ENCODE results near the gene NTRK3.

NTRK3 gene

DNA sequence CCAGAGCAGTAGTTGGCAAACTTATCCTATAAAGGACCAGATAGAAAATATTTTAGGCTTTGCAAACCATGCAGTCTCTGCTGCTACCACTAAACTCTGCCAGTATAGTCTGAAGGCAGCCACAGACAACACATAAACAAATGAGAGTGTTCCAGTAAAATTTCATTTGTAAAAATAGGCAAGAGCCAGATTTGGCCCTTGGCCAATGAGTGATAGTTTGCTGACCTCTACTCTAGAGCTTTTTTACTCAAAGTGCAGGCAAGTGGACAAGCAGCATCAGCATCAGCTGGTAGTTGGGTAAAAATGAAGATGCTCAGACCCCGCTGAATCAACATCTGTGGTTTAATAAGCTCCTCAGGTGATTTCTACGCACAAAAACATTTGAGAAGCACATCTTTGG lies 269.8 kb downstream of the NTRK3 start:
- TF ChIP-seq FOXP2 (optimal IDR thresholded peaks at IDR 0.05; ENCODE audit: borderline replicate concordance, extremely low read depth, extremely low read length, insufficient read depth) (no peak), SIN3A (IDR thresholded peaks at IDR 0.05; ENCODE audit: borderline replicate concordance, insufficient read depth, low read length) (no peak), POLR2AphosphoS5 (IDR thresholded peaks at IDR 0.05; ENCODE audit: low read depth, low read length) (no peak), REST (IDR thresholded peaks at IDR 0.05; ENCODE audit: insufficient read depth in 1 of 2, low read depth in 2 of 2, low read length in 2 of 2) (no peak), TAF1 (IDR thresholded peaks at IDR 0.05; ENCODE audit: borderline replicate concordance, insufficient read depth, low read length) (no peak)

- no peak for TF ChIP-seq REST (IDR thresholded peaks at IDR 0.05; ENCODE audit: insufficient read depth in 1 of 2, low read depth in 2 of 2, low read length in 2 of 2)
- no peak for TF ChIP-seq TAF1 (IDR thresholded peaks at IDR 0.05; ENCODE audit: borderline replicate concordance, insufficient read depth, low read length)
- TF ChIP-seq POLR2AphosphoS5 (IDR thresholded peaks at IDR 0.05; ENCODE audit: low read depth, low read length) = no peak
- no peak for TF ChIP-seq FOXP2 (optimal IDR thresholded peaks at IDR 0.05; ENCODE audit: borderline replicate concordance, extremely low read depth, extremely low read length, insufficient read depth)
- no peak for TF ChIP-seq SIN3A (IDR thresholded peaks at IDR 0.05; ENCODE audit: borderline replicate concordance, insufficient read depth, low read length)
Measured at GRCh38 chr15:87985451-87985850, 271.1 kb downstream of the NTRK3 start.

- TF ChIP-seq TAF1 (IDR thresholded peaks at IDR 0.05; ENCODE audit: borderline replicate concordance, insufficient read depth, low read length) (no peak), FOXP2 (optimal IDR thresholded peaks at IDR 0.05; ENCODE audit: borderline replicate concordance, extremely low read depth, extremely low read length, insufficient read depth) (no peak), REST (IDR thresholded peaks at IDR 0.05; ENCODE audit: insufficient read depth in 1 of 2, low read depth in 2 of 2, low read length in 2 of 2) (no peak), POLR2AphosphoS5 (IDR thresholded peaks at IDR 0.05; ENCODE audit: low read depth, low read length) (no peak), SIN3A (IDR thresholded peaks at IDR 0.05; ENCODE audit: borderline replicate concordance, insufficient read depth, low read length) (no peak)
Measured at GRCh38 chr15:87981969-87982368, 274.6 kb downstream of the NTRK3 start.

GRCh38 chr15:87977907-87978306 lies 278.6 kb downstream of the NTRK3 start:
- TF ChIP-seq POLR2AphosphoS5 (IDR thresholded peaks at IDR 0.05; ENCODE audit: low read depth, low read length) (no peak), TAF1 (IDR thresholded peaks at IDR 0.05; ENCODE audit: borderline replicate concordance, insufficient read depth, low read length) (no peak), FOXP2 (optimal IDR thresholded peaks at IDR 0.05; ENCODE audit: borderline replicate concordance, extremely low read depth, extremely low read length, insufficient read depth) (no peak), REST (IDR thresholded peaks at IDR 0.05; ENCODE audit: insufficient read depth in 1 of 2, low read depth in 2 of 2, low read length in 2 of 2) (no peak), SIN3A (IDR thresholded peaks at IDR 0.05; ENCODE audit: borderline replicate concordance, insufficient read depth, low read length) (no peak)

DNA sequence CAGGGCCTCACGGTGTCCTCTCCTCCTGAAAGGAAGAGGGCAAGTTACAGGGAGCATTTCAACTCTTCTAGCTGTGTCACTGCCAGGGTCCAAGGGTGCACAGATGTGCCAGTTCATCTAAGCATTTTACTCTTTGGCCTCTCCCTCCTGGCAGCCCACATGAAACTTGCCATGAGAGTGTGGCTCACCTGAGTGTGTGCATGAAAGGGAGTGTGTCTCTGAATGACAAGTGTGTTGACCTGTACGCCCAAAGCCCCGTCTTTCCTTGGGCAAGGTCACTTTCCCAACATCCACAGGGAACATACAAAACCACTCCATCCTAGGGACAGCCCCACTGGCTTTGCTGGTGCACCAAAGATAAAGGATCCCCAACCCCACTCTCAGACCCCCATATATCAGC lies 280.0 kb downstream of the NTRK3 start:
- TF ChIP-seq SIN3A (IDR thresholded peaks at IDR 0.05; ENCODE audit: borderline replicate concordance, insufficient read depth, low read length) (no peak), POLR2AphosphoS5 (IDR thresholded peaks at IDR 0.05; ENCODE audit: low read depth, low read length) (no peak), REST (IDR thresholded peaks at IDR 0.05; ENCODE audit: insufficient read depth in 1 of 2, low read depth in 2 of 2, low read length in 2 of 2) (no peak), TAF1 (IDR thresholded peaks at IDR 0.05; ENCODE audit: borderline replicate concordance, insufficient read depth, low read length) (no peak), FOXP2 (optimal IDR thresholded peaks at IDR 0.05; ENCODE audit: borderline replicate concordance, extremely low read depth, extremely low read length, insufficient read depth) (no peak)

Measured in PFSK-1 (cell line).